ENCODE measurements around the gene LAD1. TPM values are rescaled to one million over a fixed set of nuclear protein-coding genes. Genes with fewer than 3 reads are reported as not detected.

Gene LAD1
- polyA plus RNA-seq, 1 donor = 96.4 TPM

- WGBS (ENCODE audit: insufficient coverage, low lambda C conversion rate) = no CpG with 5 or more reads among the region's 6 CpGs
Observed at GRCh38 chr1:201369209-201369608, 29.9 kb downstream of the LAD1 start.

GRCh38 chr1:201366696-201367095, 32.4 kb downstream of the LAD1 start:
- H3K27me3 ChIP-seq (ENCODE audit: control insufficient read depth, insufficient read depth, low read length) = peaks cover 33% of the 10 kb centered on the region
- H3K36me3 ChIP-seq (ENCODE audit: control insufficient read depth, insufficient read depth, low read length) = no peaks in the 10 kb centered on the region
- WGBS (ENCODE audit: insufficient coverage, low lambda C conversion rate) = no CpG with 5 or more reads among the region's 7 CpGs
- H3K4me3 ChIP-seq (ENCODE audit: low read length) = no peak overlapping the region
- H3K4me1 ChIP-seq (ENCODE audit: control insufficient read depth, insufficient read depth, low read length) = no peaks in the 10 kb centered on the region
- H3K27ac ChIP-seq (ENCODE audit: low read length) = no peak overlapping the region
- no peak for DNase-seq
- H3K9me3 ChIP-seq (ENCODE audit: control insufficient read depth, low read depth, low read length) = no peaks in the 10 kb centered on the region

More at GRCh38 chr1:201369209-201369608, 29.9 kb downstream of the LAD1 start:
- Histone ChIP-seq H3K4me1 (ENCODE audit: control insufficient read depth, insufficient read depth, low read length) (no peaks in the 10 kb centered on the region), H3K27ac (ENCODE audit: low read length) (no peak overlapping the region), H3K36me3 (ENCODE audit: control insufficient read depth, insufficient read depth, low read length) (no peaks in the 10 kb centered on the region), H3K27me3 (ENCODE audit: control insufficient read depth, insufficient read depth, low read length) (peaks cover 50% of the 10 kb centered on the region), H3K4me3 (ENCODE audit: low read length) (no peak overlapping the region), H3K9me3 (ENCODE audit: control insufficient read depth, low read depth, low read length) (no peaks in the 10 kb centered on the region)
- no peak for DNase-seq

DNA sequence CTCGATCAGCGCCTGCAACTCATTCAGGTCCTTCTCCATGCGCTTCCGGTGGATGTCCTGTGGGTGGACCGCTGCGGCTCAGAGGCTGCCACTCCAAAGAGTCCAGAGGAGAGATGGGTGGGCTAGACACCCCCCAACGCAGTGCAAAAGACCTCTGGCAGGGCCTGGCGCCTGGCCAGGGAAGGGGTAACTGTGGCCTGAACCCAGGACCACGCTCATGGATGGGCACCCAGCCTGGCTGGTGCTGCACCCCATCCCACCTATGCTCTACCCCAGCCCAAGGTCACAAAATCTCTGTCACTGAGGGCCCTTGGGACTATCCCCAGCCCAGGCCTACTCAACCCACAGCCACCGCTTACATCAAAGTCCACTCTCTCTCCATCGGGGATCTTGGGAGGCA, 33.9 kb downstream of the LAD1 start:
- no peak overlapping the region for H3K4me3 ChIP-seq (ENCODE audit: low read length)
- H3K36me3 ChIP-seq (ENCODE audit: control insufficient read depth, insufficient read depth, low read length) = no peaks in the 10 kb centered on the region
- H3K9me3 ChIP-seq (ENCODE audit: control insufficient read depth, low read depth, low read length) = no peaks in the 10 kb centered on the region
- no peak overlapping the region for H3K27ac ChIP-seq (ENCODE audit: low read length)
- no peak for DNase-seq
- WGBS (ENCODE audit: insufficient coverage, low lambda C conversion rate) = no CpG with 5 or more reads among the region's 11 CpGs
- H3K27me3 ChIP-seq (ENCODE audit: control insufficient read depth, insufficient read depth, low read length) = peaks cover 21% of the 10 kb centered on the region
- peaks cover 2% of the 10 kb centered on the region for H3K4me1 ChIP-seq (ENCODE audit: control insufficient read depth, insufficient read depth, low read length)

GRCh38 chr1:201364808-201365105, 34.4 kb downstream of the LAD1 start:
- Histone ChIP-seq H3K27ac (ENCODE audit: low read length) (no peak overlapping the region), H3K4me3 (ENCODE audit: low read length) (no peak overlapping the region), H3K9me3 (ENCODE audit: control insufficient read depth, low read depth, low read length) (no peaks in the 10 kb centered on the region), H3K4me1 (ENCODE audit: control insufficient read depth, insufficient read depth, low read length) (peaks cover 7% of the 10 kb centered on the region), H3K36me3 (ENCODE audit: control insufficient read depth, insufficient read depth, low read length) (no peaks in the 10 kb centered on the region), H3K27me3 (ENCODE audit: control insufficient read depth, insufficient read depth, low read length) (peaks cover 21% of the 10 kb centered on the region)
- DNase-seq = no peak
- WGBS (ENCODE audit: insufficient coverage, low lambda C conversion rate) = no CpG with 5 or more reads among the region's 6 CpGs

DNA sequence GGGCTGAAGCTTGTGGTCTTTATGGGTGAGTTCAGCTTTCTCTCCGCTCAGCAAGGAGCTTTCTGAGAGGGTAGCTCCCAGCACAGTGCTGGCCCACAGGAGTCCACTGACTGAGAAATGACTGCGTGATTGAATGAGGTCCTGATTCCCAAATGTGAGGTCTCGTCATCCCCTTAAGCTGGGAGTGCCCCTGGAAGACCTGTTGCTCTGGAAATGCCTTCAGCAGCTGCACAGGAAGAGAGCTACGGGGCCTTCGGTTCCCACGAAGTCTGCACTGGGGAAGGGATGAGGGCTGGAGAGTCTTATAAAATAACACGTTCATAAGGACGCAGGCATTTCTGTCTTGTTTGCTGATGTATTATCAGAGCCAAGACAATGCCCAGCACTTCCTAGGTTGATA, 35.7 kb downstream of the LAD1 start:
- Histone ChIP-seq H3K27me3 (ENCODE audit: control insufficient read depth, insufficient read depth, low read length) (peaks cover 10% of the 10 kb centered on the region), H3K4me3 (ENCODE audit: low read length) (no peak overlapping the region), H3K27ac (ENCODE audit: low read length) (no peak overlapping the region), H3K9me3 (ENCODE audit: control insufficient read depth, low read depth, low read length) (no peaks in the 10 kb centered on the region), H3K4me1 (ENCODE audit: control insufficient read depth, insufficient read depth, low read length) (peaks cover 7% of the 10 kb centered on the region), H3K36me3 (ENCODE audit: control insufficient read depth, insufficient read depth, low read length) (no peaks in the 10 kb centered on the region)
- no peak for DNase-seq
- WGBS (ENCODE audit: insufficient coverage, low lambda C conversion rate) = no CpG with 5 or more reads among the region's 8 CpGs

GRCh38 chr1:201362906-201363305, 36.2 kb downstream of the LAD1 start:
- no CpG with 5 or more reads among the region's 3 CpGs for WGBS (ENCODE audit: insufficient coverage, low lambda C conversion rate)
- no peak for DNase-seq
- no peaks in the 10 kb centered on the region for H3K36me3 ChIP-seq (ENCODE audit: control insufficient read depth, insufficient read depth, low read length)
- H3K4me3 ChIP-seq (ENCODE audit: low read length) = no peak overlapping the region
- peaks cover 7% of the 10 kb centered on the region for H3K4me1 ChIP-seq (ENCODE audit: control insufficient read depth, insufficient read depth, low read length)
- no peaks in the 10 kb centered on the region for H3K9me3 ChIP-seq (ENCODE audit: control insufficient read depth, low read depth, low read length)
- H3K27ac ChIP-seq (ENCODE audit: low read length) = no peak overlapping the region
- peaks cover 4% of the 10 kb centered on the region for H3K27me3 ChIP-seq (ENCODE audit: control insufficient read depth, insufficient read depth, low read length)

- Histone ChIP-seq H3K27ac (ENCODE audit: low read length) (no peak overlapping the region), H3K9me3 (ENCODE audit: control insufficient read depth, low read depth, low read length) (no peaks in the 10 kb centered on the region), H3K36me3 (ENCODE audit: control insufficient read depth, insufficient read depth, low read length) (no peaks in the 10 kb centered on the region), H3K27me3 (ENCODE audit: control insufficient read depth, insufficient read depth, low read length) (peaks cover 2% of the 10 kb centered on the region), H3K4me1 (ENCODE audit: control insufficient read depth, insufficient read depth, low read length) (peaks cover 7% of the 10 kb centered on the region), H3K4me3 (ENCODE audit: low read length) (no peak overlapping the region)
- WGBS (ENCODE audit: insufficient coverage, low lambda C conversion rate) = no CpG with 5 or more reads among the region's 10 CpGs
- no peak for DNase-seq
Observed at GRCh38 chr1:201361652-201362504, 37.2 kb downstream of the LAD1 start.

DNA sequence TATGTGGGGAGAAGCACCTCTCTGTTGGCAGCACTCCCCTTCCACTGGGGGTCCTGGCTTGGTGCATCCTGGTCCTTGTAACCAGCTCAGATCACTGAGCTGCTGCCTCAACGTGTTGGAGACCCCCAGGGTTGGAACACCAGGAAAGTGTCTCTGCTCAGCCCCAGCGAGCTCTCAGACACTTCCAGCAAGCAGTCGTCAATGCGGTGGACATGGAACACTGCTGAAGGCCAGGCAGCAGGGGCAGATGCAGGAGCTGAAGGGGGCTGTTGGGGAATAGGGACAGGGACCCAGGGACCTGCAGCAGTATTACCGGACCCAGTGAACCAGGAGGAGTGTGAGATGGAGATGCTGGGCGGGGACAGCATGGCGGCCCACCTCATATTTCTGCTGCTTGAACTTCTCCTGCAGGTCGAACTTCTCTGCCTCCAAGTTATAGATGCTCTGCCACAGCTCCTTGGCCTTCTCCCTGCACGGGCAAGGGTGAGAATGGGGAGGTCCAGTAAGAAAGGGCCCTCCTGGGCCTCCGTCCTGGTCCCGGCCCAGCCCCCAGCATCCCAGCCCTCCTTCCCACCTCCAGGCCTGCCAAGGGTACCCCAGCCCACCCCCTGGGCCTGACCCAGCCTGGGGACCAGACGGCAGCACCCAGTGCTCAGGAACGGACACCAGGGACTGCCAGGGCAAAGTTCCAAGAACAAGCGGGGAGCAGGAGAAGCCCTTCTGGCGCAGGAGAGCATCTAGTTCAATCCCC, 38.0 kb downstream of the LAD1 start:
- no peak overlapping the region for H3K4me3 ChIP-seq (ENCODE audit: low read length)
- H3K36me3 ChIP-seq (ENCODE audit: control insufficient read depth, insufficient read depth, low read length) = no peaks in the 10 kb centered on the region
- no peak overlapping the region for H3K27ac ChIP-seq (ENCODE audit: low read length)
- no peaks in the 10 kb centered on the region for H3K9me3 ChIP-seq (ENCODE audit: control insufficient read depth, low read depth, low read length)
- H3K4me1 ChIP-seq (ENCODE audit: control insufficient read depth, insufficient read depth, low read length) = peaks cover 7% of the 10 kb centered on the region
- DNase-seq = no peak
- WGBS (ENCODE audit: insufficient coverage, low lambda C conversion rate) = no CpG with 5 or more reads among the region's 15 CpGs
- peaks cover 2% of the 10 kb centered on the region for H3K27me3 ChIP-seq (ENCODE audit: control insufficient read depth, insufficient read depth, low read length)

GRCh38 chr1:201360486-201360885, 38.6 kb downstream of the LAD1 start:
- no CpG with 5 or more reads among the region's 7 CpGs for WGBS (ENCODE audit: insufficient coverage, low lambda C conversion rate)
- peaks cover 2% of the 10 kb centered on the region for H3K27me3 ChIP-seq (ENCODE audit: control insufficient read depth, insufficient read depth, low read length)
- H3K27ac ChIP-seq (ENCODE audit: low read length) = no peak overlapping the region
- H3K4me3 ChIP-seq (ENCODE audit: low read length) = no peak overlapping the region
- DNase-seq = no peak
- no peaks in the 10 kb centered on the region for H3K9me3 ChIP-seq (ENCODE audit: control insufficient read depth, low read depth, low read length)
- H3K4me1 ChIP-seq (ENCODE audit: control insufficient read depth, insufficient read depth, low read length) = peaks cover 7% of the 10 kb centered on the region
- no peaks in the 10 kb centered on the region for H3K36me3 ChIP-seq (ENCODE audit: control insufficient read depth, insufficient read depth, low read length)

- no peaks in the 10 kb centered on the region for H3K36me3 ChIP-seq (ENCODE audit: control insufficient read depth, insufficient read depth, low read length)
- no peaks in the 10 kb centered on the region for H3K9me3 ChIP-seq (ENCODE audit: control insufficient read depth, low read depth, low read length)
- no peak overlapping the region for H3K4me3 ChIP-seq (ENCODE audit: low read length)
- no peak for DNase-seq
- H3K27ac ChIP-seq (ENCODE audit: low read length) = no peak overlapping the region
- WGBS (ENCODE audit: insufficient coverage, low lambda C conversion rate) = no CpG with 5 or more reads among the region's 2 CpGs
- peaks cover 2% of the 10 kb centered on the region for H3K27me3 ChIP-seq (ENCODE audit: control insufficient read depth, insufficient read depth, low read length)
- peaks cover 7% of the 10 kb centered on the region for H3K4me1 ChIP-seq (ENCODE audit: control insufficient read depth, insufficient read depth, low read length)
Observed at GRCh38 chr1:201359873-201360210, 39.3 kb downstream of the LAD1 start.
